Liver (tissue), 9 donors: ENCODE results near the gene NISCH. TPM values are rescaled to one million over a fixed set of nuclear protein-coding genes. Genes with fewer than 3 reads are reported as not detected.

Source experiments
- DNase-seq: peaks from one replicate; pipeline ENCODE4 v3.0.0-alpha.2; 2017; ENCODE audit warnings: low spot score
- H3K27ac ChIP-seq, 2 donors: one replicate each; pipeline ENCODE4 v1.7.0; 2013; ENCODE audit warnings: inconsistent platforms in 2 of 2, low read length in 2 of 2, control low read depth in 1 of 2, low read depth in 1 of 2, mild to moderate bottlenecking in 1 of 2
- H3K27me3 ChIP-seq, 4 donors: one replicate each; pipeline versions ENCODE4 v1.6.1 to v1.7.0; 2013; ENCODE audit warnings: low read length in 3 of 4, inconsistent platforms in 1 of 4, mild to moderate bottlenecking in 1 of 4, moderate library complexity in 1 of 4; ENCODE audit not compliant: control insufficient read depth in 4 of 4, insufficient read depth in 4 of 4
- H3K36me3 ChIP-seq, 4 donors: one replicate each; pipeline versions ENCODE4 v1.6.1 to v1.7.0; 2013; ENCODE audit warnings: low read length in 3 of 4, mild to moderate bottlenecking in 3 of 4, low read depth in 1 of 4, moderate library complexity in 1 of 4; ENCODE audit not compliant: control insufficient read depth in 4 of 4, insufficient read depth in 3 of 4
- H3K4me1 ChIP-seq, 4 donors: one replicate each; pipeline versions ENCODE4 v1.6.1 to v1.7.0; 2013; ENCODE audit warnings: low read length in 3 of 4, mild to moderate bottlenecking in 3 of 4, moderate library complexity in 1 of 4; ENCODE audit not compliant: control insufficient read depth in 4 of 4, insufficient read depth in 4 of 4
- H3K4me3 ChIP-seq, 3 donors: one replicate each; pipeline versions ENCODE4 v1.6.1 to v1.7.0; 2013; ENCODE audit warnings: low read length in 3 of 3, control low read depth in 1 of 3, low read depth in 1 of 3, mild to moderate bottlenecking in 1 of 3
- H3K9ac ChIP-seq, 2 donors: one replicate each; pipeline ENCODE4 v1.7.0; 2013; ENCODE audit warnings: low read length in 2 of 2, mild to moderate bottlenecking in 2 of 2, moderate library complexity in 2 of 2, control low read depth in 1 of 2, low read depth in 1 of 2
- H3K9me3 ChIP-seq, 4 donors: one replicate each; pipeline versions ENCODE4 v1.6.1 to v1.7.0; 2013; ENCODE audit warnings: low read length in 3 of 4; ENCODE audit not compliant: control insufficient read depth in 4 of 4
- ATF3 ChIP-seq: IDR thresholded peaks from 2 replicates; pipeline ENCODE4 v1.6.1; 2016; ENCODE audit warnings: antibody characterized with exemption
- CTCF ChIP-seq: fragments of 150-350 bp; IDR thresholded peaks from 2 replicates; pipeline ENCODE4 v1.5.1; 2017; ENCODE audit warnings: improper control_type of control experiment, low read depth, low read length; ENCODE audit not compliant: missing input control
- EGR1 ChIP-seq, 2 donors: IDR thresholded peaks; 2 replicates each; pipeline ENCODE4 v1.6.1; 2016 to 2018; ENCODE audit warnings: antibody characterized with exemption in 2 of 2, low read depth in 2 of 2
- FOXA1 ChIP-seq: IDR thresholded peaks from 2 replicates; pipeline ENCODE4 v1.6.1; 2016; ENCODE audit warnings: antibody characterized with exemption
- FOXA2 ChIP-seq: IDR thresholded peaks from 2 replicates; pipeline ENCODE4 v1.6.1; 2016; ENCODE audit warnings: antibody characterized with exemption
- GABPA ChIP-seq, 2 donors: IDR thresholded peaks in 1 of 2; conservative IDR thresholded peaks in 1 of 2; 2 replicates each; pipeline ENCODE4 v1.6.1; 2016; ENCODE audit warnings: antibody characterized with exemption in 2 of 2, mild to moderate bottlenecking in 1 of 2, moderate library complexity in 1 of 2
- HNF4A ChIP-seq, 2 donors: conservative IDR thresholded peaks; 2 replicates each; pipeline ENCODE4 v1.6.1; 2016; ENCODE audit warnings: antibody characterized with exemption in 2 of 2, mild to moderate bottlenecking in 2 of 2
- HNF4G ChIP-seq: IDR thresholded peaks from 2 replicates; pipeline ENCODE4 v1.6.1; 2016; ENCODE audit warnings: antibody characterized with exemption
- JUND ChIP-seq, 2 donors: IDR thresholded peaks; 2 replicates each; pipeline ENCODE4 v1.6.1; 2016; ENCODE audit warnings: antibody characterized with exemption in 2 of 2
- MAX ChIP-seq: IDR thresholded peaks from 2 replicates; pipeline ENCODE4 v1.6.1; 2016; ENCODE audit warnings: antibody characterized with exemption
- NR2F2 ChIP-seq: IDR thresholded peaks from 2 replicates; pipeline ENCODE4 v1.6.1; 2016; ENCODE audit warnings: antibody characterized with exemption
- RAD21 ChIP-seq, 2 donors: IDR thresholded peaks; 2 replicates each; pipeline ENCODE4 v1.6.1; 2016; ENCODE audit warnings: antibody characterized with exemption in 2 of 2, mild to moderate bottlenecking in 2 of 2
- REST ChIP-seq: IDR thresholded peaks from 2 replicates; pipeline ENCODE4 v1.6.1; 2016; ENCODE audit warnings: antibody characterized with exemption, mild to moderate bottlenecking
- RXRA ChIP-seq, 2 donors: IDR thresholded peaks; 2 replicates each; pipeline ENCODE4 v1.6.1; 2017 to 2018; ENCODE audit warnings: antibody characterized with exemption in 2 of 2, mild to moderate bottlenecking in 1 of 2
- TAF1 ChIP-seq: conservative IDR thresholded peaks from 2 replicates; pipeline ENCODE4 v1.6.1; 2016; ENCODE audit warnings: antibody characterized with exemption, mild to moderate bottlenecking
- YY1 ChIP-seq: IDR thresholded peaks from 2 replicates; pipeline ENCODE4 v1.6.1; 2016; ENCODE audit warnings: antibody characterized with exemption, mild to moderate bottlenecking
- ZBTB33 ChIP-seq: IDR thresholded peaks from 2 replicates; pipeline ENCODE4 v1.6.1; 2016; ENCODE audit warnings: antibody characterized with exemption
- WGBS: extraction: QIAGEN DNeasy Blood & Tissue Kit; methylation state at CpG from one replicate; pipeline ENCODE4 v1.1.7; 2013; 5-methylcytosine and 5-hydroxymethylcytosine counted together
- polyA plus RNA-seq, 2 donors: library from polyadenylated mRNA; stranded (reverse) in 1 of 2; unstranded in 1 of 2; fragments of 200-250 nt in 1 of 2; fragments of >200 nt in 1 of 2; fragmentation: Nextera tagmentation in 1 of 2; extraction: Ambion mirVana in 1 of 2; gene quantifications; one replicate each; pipeline versions ENCODE4 v1.2.1 to v1.2.3, GENCODE V29; 2013 to 2015
- total RNA-seq, 2 donors: library from RNA; depleted of rRNA; stranded (reverse); fragments of >200 nt; gene quantifications; one replicate each; pipeline ENCODE4 v1.2.3, GENCODE V29; 2014
- donor health status: healthy.
- donor health status: healthy.
- donor health status: healthy.
- donor health status: healthy.
- donor health status: healthy.

NISCH gene
- total and polyA plus RNA-seq, 4 donors: 10.8 to 39.8 (median 17.6) TPM

- H3K27ac ChIP-seq: no peak overlapping the region
- H3K9ac ChIP-seq: no peak overlapping the region
Observed at GRCh38 chr3:52463416-52463815, 8.0 kb downstream of the NISCH start.

GRCh38 chr3:52468336-52468735 lies 12.9 kb downstream of the NISCH start:
- TF ChIP-seq HNF4A (conservative IDR thresholded peaks at IDR 0.05) (no peak), MAX (no peak), NR2F2 (peak; percentile 50)
- peaks cover 0 to 6% (median 1%) of the 10 kb centered on the region in 4 donors for H3K36me3 ChIP-seq
- no peaks in the 10 kb centered on the region for H3K9me3 ChIP-seq
- H3K4me3 ChIP-seq: no peak overlapping the region
- no peak overlapping the region for H3K27ac ChIP-seq
- H3K4me1 ChIP-seq: peaks cover 3 to 37% (median 26%) of the 10 kb centered on the region in 4 donors
- WGBS: 75% methylated on average over 9 of the region's 9 CpGs
- H3K9ac ChIP-seq: no peak overlapping the region
- H3K27me3 ChIP-seq: no peaks in the 10 kb centered on the region
- DNase-seq: no peak

More at GRCh38 chr3:52463416-52463815, 8.0 kb downstream of the NISCH start:
- TF ChIP-seq HNF4G (no peak), ZBTB33 (no peak), TAF1 (no peak), EGR1 (IDR thresholded peaks at IDR 0.05; ENCODE audit: low read depth in 2 of 2) (no peak), FOXA1 (no peak), MAX (no peak), JUND (IDR thresholded peaks at IDR 0.05) (no peak), FOXA2 (no peak), RAD21 (IDR thresholded peaks at IDR 0.05) (no peak)
- no peaks in the 10 kb centered on the region for H3K27me3 ChIP-seq
- peaks cover 4 to 34% (median 19%) of the 10 kb centered on the region in 4 donors for H3K36me3 ChIP-seq
- no peak overlapping the region for H3K4me3 ChIP-seq
- no peak for DNase-seq
- peaks cover 3 to 8% (median 3%) of the 10 kb centered on the region in 4 donors for H3K4me1 ChIP-seq
- no peaks in the 10 kb centered on the region for H3K9me3 ChIP-seq
- 90% methylated on average over 5 of the region's 5 CpGs for WGBS

GRCh38 chr3:52469001-52469400 lies 13.6 kb downstream of the NISCH start:
- Histone ChIP-seq H3K27me3 (no peaks in the 10 kb centered on the region), H3K4me3 (no peak overlapping the region), H3K9ac (no peak overlapping the region), H3K27ac (no peak overlapping the region), H3K9me3 (no peaks in the 10 kb centered on the region), H3K4me1 (peaks cover 3 to 37% (median 26%) of the 10 kb centered on the region in 4 donors), H3K36me3 (peaks cover 3 to 12% (median 7%) of the 10 kb centered on the region in 4 donors)
- 86% methylated on average over 5 of the region's 5 CpGs for WGBS
- DNase-seq: no peak
- no peak for TF ChIP-seq FOXA1
- TF ChIP-seq YY1: no peak
- TF ChIP-seq ZBTB33: no peak
- no peak for TF ChIP-seq RXRA (IDR thresholded peaks at IDR 0.05)
- no peak for TF ChIP-seq NR2F2
- no peak for TF ChIP-seq ATF3
- TF ChIP-seq FOXA2: no peak
- TF ChIP-seq JUND (IDR thresholded peaks at IDR 0.05): no peak
- no peak for TF ChIP-seq REST
- TF ChIP-seq MAX: no peak
- TF ChIP-seq GABPA (IDR thresholded peaks at IDR 0.05 in 1 of 2, conservative IDR thresholded peaks at IDR 0.05 in 1 of 2): no peak
- no peak for TF ChIP-seq HNF4A (conservative IDR thresholded peaks at IDR 0.05)
- no peak for TF ChIP-seq EGR1 (IDR thresholded peaks at IDR 0.05; ENCODE audit: low read depth in 2 of 2)
- no peak for TF ChIP-seq CTCF
